Muscle of back (tissue), 11 donors: Measurements from ENCODE around the gene NR2C2. TPM values are rescaled to one million over a fixed set of nuclear protein-coding genes. Genes with fewer than 3 reads are reported as not detected.

Source experiments
- DNase-seq, 3 donors: peaks; one replicate each; pipeline versions ENCODE4 v3.0.0 to v3.0.0-alpha.2; 2013
- polyA plus RNA-seq, 10 donors: library from polyadenylated mRNA; unstranded; fragments of 120-200 nt; gene quantifications; one replicate each; pipeline ENCODE4 v1.2.1, GENCODE V29; 2013; ENCODE audit not compliant: insufficient read length in 10 of 10

Gene NR2C2
- polyA plus RNA-seq, 10 donors: 25.7 to 43.4 (median 33.8) TPM

DNA sequence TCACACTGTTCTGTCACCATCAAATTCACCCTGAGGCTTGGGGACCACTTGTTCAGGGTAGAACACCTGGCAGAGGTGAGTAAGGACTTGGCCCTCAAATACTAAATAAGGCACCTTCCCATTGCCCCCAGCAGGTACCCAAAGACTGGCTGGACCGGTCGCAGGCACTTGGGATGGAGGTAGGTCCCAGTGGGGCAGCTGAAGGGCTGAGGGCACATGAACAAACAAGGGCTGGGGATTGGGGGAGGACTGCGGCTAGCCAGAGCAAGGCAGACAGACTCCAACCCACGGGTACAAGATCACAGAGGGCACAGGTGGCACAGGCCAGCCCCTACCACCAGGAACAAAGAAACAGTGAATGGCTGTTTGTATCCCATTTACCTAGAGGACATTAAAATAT lies 115.9 kb downstream of the NR2C2 start:
- no peak for DNase-seq

DNA sequence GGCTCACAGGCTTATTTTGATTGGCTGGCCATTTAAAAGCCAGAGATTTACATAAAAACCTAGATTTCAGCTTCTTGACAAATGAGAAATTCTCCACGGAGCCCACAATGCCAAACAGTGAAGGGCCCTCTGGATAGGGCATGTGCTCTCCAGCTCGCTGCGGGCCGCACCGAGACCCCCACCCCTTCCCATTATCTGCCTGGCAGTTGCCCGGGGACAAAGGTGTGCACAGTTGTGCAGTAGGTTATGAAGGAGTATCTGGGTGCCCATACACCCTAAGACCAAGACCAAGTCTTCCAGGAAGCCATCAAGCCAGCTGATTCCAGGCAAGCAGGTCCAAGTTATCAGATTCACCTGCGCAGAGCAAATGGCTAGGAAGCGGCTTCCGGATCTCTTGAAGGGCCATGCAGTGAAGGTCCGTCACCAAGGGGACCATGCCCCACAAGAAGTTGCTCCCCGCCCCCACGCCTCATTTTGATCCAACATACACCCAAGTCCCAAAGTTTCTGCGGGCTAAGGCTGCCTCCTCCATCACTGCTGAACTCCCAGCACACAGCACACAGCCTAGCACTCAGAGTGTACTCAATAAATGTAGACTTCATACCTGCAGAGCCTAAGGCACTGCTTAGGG lies 116.4 kb downstream of the NR2C2 start:
- no peak for DNase-seq

DNA sequence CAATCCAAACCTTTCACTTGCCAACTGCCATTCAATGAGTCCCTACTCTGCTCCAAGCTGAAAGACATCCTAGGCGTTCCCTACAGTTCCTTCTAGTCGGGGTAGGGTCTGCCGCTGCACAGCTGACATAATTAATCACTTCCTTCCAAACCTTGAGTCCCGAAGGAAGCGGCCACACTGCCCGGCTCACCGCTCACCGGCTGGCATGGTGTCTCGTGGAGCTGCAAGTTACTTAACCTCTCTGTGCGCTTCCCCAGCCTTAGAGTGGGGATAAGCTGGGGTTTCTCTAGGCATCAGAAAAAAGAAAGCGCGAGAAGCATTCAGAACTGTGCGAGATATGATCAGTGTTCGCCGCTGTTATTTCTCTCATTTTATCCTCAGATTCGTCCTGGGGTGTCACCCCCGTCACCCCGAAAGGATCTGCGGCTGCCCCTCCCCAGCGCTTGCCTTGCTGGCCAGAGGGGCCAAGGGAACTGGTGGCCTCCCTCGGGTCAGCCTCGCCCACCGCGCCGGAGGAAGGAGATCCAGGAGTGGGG lies 117.0 kb downstream of the NR2C2 start:
- DNase-seq: peak in 2 of 3 donors; percentile 12 to 52

DNA sequence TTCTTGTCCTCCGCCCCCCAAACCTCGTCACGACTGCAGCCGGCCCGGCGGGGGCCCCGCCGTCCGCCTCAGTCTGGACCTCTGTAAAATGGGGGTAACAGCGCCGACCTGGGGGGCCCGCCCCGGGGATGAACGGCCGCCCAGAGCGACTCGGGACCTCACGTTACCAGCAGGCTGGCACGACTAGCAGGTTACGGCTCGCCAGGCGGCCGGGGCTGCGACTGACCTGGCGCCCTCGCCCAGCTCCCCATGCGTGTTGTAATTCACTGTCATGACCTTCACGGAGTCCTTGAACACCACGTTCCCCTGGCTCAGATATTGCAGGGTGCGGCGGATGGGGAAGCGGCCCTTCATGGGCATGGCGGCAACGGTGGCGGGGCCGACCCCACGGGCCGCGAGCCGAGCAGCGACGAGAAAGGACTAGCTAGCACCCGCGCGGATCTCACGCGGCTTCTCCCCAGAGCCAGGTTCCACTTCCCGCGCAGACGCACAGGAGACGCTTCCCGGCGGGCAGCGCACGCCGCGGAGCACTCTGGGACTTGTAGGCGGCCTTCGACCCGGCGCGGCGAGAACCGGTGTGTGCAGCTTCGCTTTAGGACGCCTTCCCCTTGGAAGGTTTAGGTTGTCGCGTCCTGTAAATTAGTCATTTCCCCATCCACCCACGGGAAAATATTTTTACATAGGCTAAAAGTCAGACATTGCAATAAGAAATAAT lies 117.6 kb downstream of the NR2C2 start, which contains the start of gene MRPS25:
Gene MRPS25 (minus strand): TSS at position 481 of the 715 bp plus-strand sequence. CDS start 121 bp downstream, at position 360.
- DNase-seq: peak; percentile 86 to 97 (median 93)

DNA sequence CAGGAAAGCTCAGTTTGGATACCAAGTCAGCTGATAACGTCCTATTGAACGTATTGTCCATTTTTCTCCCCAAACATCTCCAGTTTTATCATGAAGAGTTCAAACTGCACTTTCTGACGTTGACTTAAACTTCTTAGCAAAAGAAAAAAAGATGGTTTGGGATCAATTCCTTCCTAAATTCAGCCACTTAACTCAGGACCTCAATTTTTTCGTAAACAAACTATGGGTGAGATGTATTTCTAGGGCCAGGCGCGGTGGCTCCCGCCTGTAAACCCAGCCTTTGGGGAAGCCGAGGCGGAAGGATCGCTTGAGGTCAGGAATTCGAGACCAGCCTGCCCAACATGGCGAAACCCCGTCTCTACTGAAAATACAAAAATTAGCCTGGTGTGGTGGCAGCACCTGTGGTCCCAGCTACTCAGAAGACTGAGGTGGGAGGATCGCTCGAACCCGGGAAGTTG lies 118.2 kb downstream of the NR2C2 start:
- DNase-seq: peak in 1 of 3 donors; percentile 2

- no peak for DNase-seq
Observed at GRCh38 chr3:15066467-15066866, 119.1 kb downstream of the NR2C2 start.

- no peak for DNase-seq
Observed at GRCh38 chr3:15069441-15069840, 122.1 kb downstream of the NR2C2 start.

- DNase-seq: no peak
Observed at GRCh38 chr3:15071699-15072098, 124.3 kb downstream of the NR2C2 start.

DNA sequence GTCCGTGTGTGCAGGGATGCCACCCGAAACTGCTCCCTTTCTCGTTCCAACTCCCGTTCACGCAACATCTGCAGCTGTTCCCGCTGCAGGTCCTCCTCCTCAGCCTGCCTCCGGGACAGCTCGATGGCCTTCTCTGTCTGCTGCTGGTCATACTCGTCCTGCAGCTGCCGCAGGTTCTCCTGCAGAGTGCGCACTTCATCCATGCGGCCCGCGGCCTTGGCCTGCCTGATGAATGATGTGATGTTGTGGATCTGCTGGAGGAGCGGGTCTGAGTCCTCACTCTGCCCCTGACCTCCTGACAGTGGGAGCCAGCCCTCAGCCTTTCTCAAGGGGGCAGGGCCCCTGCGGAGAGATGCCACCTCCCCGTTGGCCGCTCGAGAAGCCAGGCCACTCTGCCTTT lies 127.1 kb downstream of the NR2C2 start:
- no peak for DNase-seq

DNA sequence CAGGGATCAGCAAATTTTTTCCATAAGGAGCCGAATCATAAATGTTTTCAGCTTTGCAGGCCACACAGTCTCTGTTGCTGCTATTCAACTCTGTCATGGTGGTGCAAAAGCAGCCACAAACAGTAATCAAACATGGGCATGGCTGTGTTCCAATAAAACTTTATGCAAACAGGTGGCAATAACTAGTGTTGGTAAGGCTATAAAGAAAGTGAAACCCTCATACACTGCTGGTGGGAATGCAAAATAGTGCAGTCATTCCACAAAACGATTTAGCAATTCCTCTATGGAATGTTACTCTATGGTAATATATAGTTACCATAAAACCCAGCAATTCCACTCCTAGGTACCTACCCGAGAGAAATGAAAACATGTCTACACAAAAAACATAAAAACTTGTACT lies 131.7 kb downstream of the NR2C2 start:
- no peak for DNase-seq

DNA sequence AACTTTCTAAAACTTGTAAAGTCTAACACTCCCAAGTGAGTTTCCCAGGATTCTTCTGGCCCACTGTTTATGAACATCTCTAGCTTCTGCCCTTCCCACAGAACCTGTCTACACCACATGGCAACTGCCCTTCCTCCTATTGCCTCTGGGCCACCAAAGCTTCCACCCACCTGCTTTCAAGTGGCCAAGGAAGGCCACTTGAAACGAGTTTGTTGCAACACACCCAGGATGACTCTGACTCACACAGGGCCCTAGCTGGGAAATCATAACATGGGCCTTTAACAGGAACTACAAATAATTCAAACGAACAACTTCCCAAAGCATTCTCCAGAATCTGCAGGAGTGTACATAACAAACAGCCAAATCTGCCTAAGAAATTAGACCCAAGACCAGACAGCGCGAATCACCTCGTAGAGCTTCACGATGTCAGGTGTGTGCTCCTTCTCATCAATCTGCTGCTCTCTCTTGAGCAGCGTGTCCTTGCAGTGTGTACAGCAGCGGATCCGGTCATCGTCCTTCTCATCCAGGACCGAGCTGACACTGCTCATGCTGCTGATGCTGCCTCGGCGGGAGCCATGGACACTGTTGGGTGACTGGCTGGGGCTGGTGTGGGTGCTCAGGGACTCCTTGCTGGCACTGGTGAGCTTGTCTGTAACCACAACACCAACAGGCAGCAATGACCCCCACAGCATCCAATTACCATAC lies 134.7 kb downstream of the NR2C2 start:
- no peak for DNase-seq

GRCh38 chr3:15083252-15083651 lies 135.9 kb downstream of the NR2C2 start:
- DNase-seq: no peak

DNA sequence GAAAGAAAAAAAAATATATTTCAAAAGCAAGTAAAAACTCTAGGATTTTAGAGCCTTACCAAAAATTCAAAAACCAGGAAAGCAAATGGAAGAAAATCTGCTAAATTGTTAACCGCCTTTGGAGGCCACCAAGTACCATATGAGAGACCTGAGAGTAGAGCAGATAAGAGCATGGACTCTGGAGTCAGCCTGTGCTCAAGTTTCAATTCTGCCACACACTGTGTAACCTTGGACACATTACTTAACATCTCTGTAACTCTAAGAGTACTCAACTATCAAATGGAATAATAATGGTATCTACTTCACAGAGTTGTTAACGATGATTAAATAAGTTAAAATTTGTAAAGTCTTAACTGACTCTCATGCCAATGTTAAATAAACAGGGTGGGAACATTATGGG lies 138.9 kb downstream of the NR2C2 start:
- DNase-seq: no peak

DNA sequence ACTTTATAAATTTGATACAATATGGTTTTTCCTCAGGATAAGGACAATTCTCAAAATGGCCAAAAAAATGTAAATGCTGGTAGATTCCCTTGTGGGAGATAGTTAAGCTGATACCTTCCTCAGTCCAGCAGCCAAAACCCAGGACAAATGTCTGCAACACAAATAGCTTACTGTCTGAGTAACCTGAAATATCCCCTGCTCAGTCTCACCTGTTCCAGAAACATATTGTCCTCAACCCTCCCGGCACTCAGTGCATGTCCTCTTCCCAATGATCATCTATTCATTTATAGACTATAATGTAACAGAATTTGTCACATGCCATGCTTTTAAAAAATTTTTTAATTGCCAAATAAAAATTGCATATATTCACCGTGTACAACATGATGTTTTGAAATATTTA lies 139.3 kb downstream of the NR2C2 start:
- DNase-seq: no peak

GRCh38 chr3:15089201-15089600 lies 141.8 kb downstream of the NR2C2 start:
- no peak for DNase-seq

DNA sequence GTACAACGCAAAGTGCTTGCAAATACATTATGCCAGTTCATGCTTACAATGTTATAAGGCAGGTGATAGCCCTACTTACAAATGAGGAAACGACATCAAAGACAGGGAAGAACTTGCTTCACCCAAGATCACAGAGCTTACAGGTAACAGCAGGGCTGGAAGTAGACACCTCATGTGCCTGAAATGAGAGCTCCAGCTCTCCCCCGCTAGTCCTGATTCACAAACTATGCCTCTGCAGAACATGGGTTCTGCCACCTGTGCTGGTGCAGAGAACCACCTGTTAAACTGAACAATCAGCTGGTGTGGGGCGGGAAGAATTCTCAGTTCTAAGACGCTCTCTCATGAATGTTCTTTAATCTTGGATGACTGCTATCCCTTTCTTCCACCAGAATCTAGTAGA lies 144.2 kb downstream of the NR2C2 start:
- DNase-seq: no peak

DNA sequence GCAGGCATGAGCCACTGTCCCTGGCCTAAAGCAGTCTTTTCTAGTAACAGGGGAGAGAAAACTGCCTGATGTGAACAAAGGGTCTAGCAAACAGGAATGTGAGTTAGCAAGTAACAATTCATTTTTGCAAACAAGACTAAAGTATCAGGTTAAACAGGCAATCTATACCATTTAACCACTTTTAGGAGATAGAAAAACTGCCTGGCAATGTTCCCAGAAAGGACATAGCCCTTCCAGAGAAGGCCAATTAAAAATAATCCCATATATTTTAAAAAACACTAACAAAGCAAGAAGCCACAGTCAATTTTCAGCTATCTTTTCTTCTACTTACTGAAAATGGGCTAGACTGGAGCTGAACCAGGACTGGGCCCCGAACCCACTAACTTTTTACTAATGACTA lies 145.3 kb downstream of the NR2C2 start:
- no peak for DNase-seq

DNA sequence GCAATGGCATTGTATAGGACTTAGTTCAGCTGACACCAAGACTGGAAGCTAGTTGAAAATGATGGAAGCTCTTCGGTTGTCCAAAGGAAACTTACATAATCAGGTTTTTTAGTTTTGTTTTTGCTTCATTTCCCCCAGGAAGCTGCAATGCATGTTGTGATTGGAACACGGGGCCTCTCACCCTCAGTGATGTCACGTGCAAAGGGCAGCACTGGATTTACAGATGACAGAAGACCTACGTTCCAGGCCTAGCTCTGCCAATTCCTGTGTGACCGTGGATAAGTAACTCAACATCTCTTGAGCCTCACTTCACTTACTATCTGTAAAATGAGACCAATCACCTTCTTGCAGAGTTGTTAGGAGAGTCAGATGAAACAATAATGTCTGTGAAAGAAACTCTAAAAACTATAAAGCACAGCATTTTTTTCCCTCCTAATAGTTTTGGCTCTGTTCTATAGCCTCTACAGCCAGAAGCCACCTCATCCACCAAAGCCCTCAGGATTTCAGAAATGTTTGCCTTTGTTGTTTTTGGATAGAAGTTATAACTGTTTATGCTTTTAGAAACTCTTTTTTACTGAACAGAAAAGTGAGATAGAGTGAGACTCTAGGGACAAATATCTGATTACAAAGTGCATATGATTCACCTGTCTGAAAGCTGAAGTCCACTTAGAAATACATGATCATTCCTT lies 146.9 kb downstream of the NR2C2 start:
- no peak for DNase-seq

DNA sequence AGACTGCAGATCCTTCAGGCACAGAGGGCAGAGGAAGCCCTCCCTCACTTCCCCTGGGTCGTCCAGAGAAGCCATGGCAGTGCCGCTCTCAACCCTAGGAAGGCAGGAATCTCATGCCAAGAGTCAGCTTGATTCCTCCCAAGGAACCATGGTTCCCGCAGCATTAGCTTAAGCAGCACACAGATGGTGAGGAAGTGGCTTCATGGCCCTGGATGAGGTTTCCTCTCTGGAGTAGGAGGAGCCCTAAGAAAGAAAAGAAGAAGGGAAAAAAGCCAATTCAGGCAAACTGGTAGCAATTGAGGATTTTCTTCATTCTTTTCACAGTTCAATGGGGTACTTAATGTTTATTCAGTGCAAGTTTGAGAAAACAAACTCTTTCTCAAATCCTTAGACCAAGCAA lies 148.7 kb downstream of the NR2C2 start:
- no peak for DNase-seq

GRCh38 chr3:15097891-15098290 lies 150.5 kb downstream of the NR2C2 start:
- DNase-seq: peak in 1 of 3 donors; percentile 19
